Measurements from ENCODE around the gene TIMP2.

GRCh38 chr17:78859051-78859450 lies 66.1 kb downstream of the TIMP2 start:
- no peak for TF ChIP-seq CTCF (IDR thresholded peaks at IDR 0.05)
- TF ChIP-seq POLR2A (IDR thresholded peaks at IDR 0.05): no peak

Measured in breast epithelium (tissue), 3 donors.